A549 treated with CpdA at 1 μM for 4 hours (cell line): Measurements from ENCODE around the gene POLD1. TPM values are rescaled to one million over a fixed set of nuclear protein-coding genes. Genes with fewer than 3 reads are reported as not detected.

Source experiments
- total RNA-seq: library from RNA; stranded (reverse); fragments of 200-300 nt; extraction: Qiagen RNA extraction; gene quantifications from 5 replicates; pipeline ENCODE4 v1.2.3, GENCODE V29; 2022; ENCODE audit warnings: low read depth

The POLD1 gene
- 54.0 to 87.6 TPM (median 79.1 TPM) in 5 replicates for total RNA-seq

DNA sequence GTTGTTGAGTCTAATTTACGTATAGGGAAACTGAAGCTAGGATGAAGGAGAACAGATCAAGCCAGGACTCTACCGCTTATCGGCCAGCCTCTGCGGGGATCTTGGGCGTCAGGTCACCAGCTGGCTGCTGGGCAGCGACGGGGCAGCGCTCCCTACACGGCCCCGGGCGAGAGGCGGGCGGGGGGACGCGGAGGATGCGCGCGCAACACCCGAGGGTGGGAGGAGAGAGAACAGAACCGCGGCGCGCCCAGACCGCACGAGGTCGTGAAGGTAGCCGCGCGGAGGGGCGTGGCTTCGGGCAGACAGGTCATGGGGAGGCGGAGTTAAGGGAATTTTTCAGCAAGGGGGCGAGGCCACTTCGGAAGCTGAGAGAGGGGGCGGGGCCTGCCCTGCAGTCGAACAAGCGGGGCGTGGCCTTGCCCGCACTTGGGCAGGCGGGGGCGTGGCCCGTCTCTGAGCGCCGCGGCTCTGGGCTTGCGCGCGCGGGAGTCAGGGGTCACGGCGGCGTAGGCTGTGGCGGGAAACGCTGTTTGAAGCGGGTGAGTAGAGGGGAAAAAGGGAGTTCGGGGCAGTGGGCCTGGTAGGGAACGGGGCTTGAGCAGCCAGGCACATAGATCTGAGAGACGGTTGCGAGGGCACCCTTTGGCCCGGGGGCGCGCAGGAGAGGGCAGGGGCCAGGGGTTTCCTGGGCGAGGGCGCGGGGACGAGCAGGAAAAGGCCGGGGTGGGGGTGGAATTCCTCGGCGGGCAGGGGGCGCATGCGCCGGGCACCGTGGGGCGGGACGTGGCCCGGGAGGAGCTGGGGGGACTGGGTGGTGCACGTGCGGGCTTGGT is at the start of gene POLD1:
Gene POLD1, plus strand, starts transcription at position 496 of the 833 bp plus-strand sequence. CDS start 14,505 bp downstream, outside the sequence.

DNA sequence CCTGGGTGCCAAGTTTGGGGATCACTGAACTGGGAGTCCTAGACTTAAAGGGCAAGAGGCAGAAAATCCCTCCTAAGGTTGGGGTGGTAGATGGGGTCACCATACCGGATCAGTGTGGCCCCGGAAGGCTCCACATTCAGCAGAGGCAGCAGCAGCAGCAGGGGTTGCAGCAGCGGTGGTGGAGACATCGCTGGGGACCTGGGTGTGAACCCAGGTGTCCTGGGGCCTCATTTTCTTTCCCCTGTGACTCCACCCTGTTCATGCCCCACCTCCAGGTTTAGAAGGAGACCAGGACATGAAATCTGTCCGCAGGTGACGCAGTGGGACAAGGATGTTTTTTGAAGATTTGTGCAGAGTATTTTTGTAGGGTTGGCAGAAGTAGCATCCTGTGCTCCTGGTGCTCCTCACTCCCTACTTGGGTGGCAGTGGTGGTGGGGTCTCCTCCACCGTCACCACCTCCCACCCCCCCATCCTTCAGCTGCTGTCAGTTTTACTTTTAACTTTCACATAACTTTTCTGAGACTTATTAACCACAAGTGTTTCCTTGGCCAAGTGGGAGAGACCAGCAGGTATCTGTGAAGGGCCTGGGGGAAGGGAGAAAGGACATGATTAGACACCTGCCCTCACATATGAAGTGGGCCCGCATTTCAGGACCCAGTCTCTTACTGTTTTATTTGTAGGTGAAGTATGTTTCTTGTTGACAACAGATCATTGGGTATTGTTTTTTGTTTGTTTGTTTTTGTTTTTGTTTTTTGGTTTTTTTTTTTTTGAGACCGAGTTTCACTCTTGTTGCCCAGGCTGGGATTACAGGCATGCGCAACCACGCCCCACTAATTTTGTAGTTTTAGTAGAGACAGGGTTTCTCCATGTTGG is 18.5 kb upstream of the POLD1 start, which contains the start of gene NAPSA:
Gene NAPSA, minus strand, starts transcription at position 206 of the 873 bp plus-strand sequence. Its CDS starts 18 bp downstream, at position 188.

DNA sequence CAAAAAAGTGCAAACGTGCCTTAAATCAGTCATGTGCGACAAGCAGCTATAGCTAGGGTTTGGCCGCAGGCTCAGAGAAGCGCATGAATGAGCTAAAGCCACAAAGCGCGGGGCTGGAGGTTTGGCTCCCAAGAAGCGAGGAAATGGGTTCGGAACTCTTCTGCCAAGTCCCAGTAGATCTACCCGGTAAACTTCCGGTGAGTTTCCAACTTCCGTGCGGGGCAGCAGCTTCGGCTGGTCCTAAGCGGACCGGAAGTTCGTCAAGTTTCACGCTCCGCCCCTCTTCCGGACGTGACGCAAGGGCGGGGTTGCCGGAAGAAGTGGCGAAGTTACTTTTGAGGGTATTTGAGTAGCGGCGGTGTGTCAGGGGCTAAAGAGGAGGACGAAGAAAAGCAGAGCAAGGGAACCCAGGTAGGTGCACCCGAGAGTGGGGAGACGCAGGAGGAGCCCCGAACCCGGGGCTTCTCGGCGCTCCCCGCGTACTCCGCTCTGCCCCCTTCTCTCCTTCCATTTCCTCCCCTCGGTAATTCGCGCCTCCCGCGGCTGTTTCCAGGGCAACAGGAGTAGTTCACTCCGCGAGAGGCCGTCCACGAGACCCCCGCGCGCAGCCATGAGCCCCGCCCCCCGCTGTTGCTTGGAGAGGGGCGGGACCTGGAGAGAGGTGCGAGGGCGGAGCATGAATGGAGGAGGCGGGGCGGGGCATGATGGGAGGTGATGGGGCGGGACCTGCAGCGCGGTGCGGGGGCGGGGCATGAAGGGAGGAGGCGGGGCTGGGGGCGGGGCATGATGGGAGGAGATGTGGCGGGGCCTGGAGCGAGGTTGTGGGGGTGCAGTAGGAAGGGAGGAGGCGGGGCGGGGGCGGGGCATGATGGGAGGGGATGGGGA is 7.7 kb upstream of the POLD1 start, which contains the start of gene NR1H2:
Gene NR1H2, plus strand, starts transcription at position 292 of the 885 bp plus-strand sequence. CDS start 1,149 bp downstream, outside the sequence.

DNA sequence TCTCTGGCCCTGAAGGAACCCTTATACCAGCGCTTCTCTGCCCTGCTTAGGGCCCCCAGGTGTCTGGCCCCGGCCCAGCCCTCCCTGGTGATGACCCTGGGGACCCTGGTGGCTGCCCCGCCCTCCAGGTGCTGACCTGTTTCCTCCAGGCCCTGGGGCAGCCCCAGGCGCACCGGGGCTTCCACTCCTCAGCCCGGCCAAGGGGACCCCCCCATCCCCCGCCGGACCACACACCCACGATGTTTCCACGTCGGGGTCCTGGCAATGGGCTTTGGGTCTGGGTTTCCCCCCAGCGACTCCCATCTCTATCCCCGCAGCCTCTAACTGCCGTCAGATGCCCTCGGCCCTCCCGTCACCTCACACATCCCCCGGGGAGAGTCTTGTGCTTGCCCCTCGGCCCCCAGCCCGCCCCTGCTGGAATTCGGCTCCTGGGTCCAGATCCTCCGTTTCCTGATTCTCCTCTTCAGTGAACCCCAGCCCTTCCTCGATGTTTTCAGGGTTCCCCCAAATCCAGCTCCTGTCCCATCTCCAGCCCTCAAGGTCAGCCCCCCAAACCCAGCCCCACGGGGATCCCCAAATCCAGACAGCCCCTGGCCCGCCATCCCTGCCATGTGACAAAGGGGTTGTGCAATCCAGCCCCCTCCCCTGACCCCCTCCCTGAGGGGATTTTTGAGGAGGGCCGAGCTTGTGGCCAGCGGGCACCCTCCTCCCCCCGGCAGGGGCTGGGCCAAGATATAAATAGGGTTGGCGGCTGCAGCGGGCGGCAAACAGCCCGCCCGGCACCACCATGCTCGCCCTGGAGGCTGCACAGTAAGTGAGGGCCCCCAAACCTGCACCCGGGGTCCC is 34.3 kb downstream of the POLD1 start, which contains the start of gene SPIB:
Gene SPIB, plus strand, starts transcription at position 763 of the 846 bp plus-strand sequence. Its CDS starts 25 bp downstream, at position 788.

DNA sequence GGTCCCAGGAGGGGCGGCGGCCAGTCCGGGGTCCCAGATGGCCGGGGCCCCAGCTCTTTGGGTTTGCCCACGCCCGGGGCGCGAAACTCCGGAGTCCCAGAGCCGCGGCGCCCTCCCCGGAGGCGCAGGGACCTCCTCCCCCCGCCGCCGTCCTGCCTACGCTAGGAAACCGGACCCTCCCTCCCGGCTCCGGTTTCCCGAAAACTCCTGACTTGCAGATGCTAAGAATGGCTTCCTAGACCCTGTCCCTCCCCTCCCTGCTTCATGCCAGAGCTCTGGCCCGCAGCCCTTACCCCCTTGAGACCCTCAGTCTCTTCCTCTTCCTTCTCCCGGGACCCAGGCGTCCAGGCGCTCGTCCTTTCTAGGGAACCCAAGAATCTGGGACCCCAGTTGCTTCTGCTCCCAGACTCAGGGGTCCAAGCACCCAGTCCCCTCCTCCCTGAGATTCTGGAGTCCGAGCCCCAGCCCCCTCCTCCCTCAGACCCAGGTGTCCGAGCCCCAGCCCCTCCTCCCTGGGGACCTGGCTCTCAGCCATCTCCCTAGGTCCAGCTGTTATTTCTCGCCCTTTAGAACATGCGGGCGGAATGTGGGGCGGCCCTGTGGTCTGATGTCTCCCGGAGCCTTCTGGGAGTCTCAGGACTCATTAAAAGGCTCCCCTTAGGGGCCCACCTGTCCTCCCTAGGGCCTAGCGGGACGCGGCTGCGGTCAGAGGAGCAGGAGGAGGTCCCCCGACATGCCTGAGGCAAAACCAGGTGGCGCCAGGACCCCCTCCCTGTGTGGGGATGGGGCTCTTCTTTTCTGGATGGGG is 48.3 kb downstream of the POLD1 start, which contains the start of gene MYBPC2:
Gene MYBPC2, plus strand, starts transcription at position 672 of the 808 bp plus-strand sequence. Its CDS starts 62 bp downstream, at position 734.

Other genes starting within 250 kb of the POLD1 start
- gene IZUMO2, start 221.1 kb upstream of the POLD1 start, total RNA-seq: not detected in 5 replicates
- 4.9 to 6.7 TPM (median 6.3 TPM) in 5 replicates for gene MYH14, start 180.7 kb upstream of the POLD1 start, total RNA-seq
- gene KCNC3, start 55.0 kb upstream of the POLD1 start, total RNA-seq: 1.2 to 1.8 TPM (median 1.3 TPM) in 5 replicates
- 0.71 to 1.9 TPM (median 1.5 TPM) in 5 replicates for gene NAPSA, start 18.7 kb upstream of the POLD1 start, total RNA-seq
- gene NR1H2, start 7.9 kb upstream of the POLD1 start, total RNA-seq: 61.2 to 86.8 TPM (median 81.4 TPM) in 5 replicates
- 0.18 to 0.51 TPM (median 0.33 TPM) in 5 replicates for gene SPIB, start 34.6 kb downstream of the POLD1 start, total RNA-seq
- gene MYBPC2, start 48.5 kb downstream of the POLD1 start, total RNA-seq: 0.03 TPM in 1 of 5 replicates, not detected in the others
- gene EMC10, start 92.2 kb downstream of the POLD1 start, total RNA-seq: 104 to 161 TPM (median 149 TPM) in 5 replicates
- 1.9 to 2.3 TPM (median 2.2 TPM) in 5 replicates for gene GARIN5A, start 92.5 kb downstream of the POLD1 start, total RNA-seq
- gene JOSD2, start 126.8 kb downstream of the POLD1 start, total RNA-seq: 52.1 to 89.0 TPM (median 82.4 TPM) in 5 replicates
- gene ASPDH, start 129.6 kb downstream of the POLD1 start, total RNA-seq: not detected in 5 replicates
- gene LRRC4B, start 184.1 kb downstream of the POLD1 start, total RNA-seq: 0.31 to 0.76 TPM (median 0.60 TPM) in 5 replicates